ENCODE measurements around the gene TTYH1. TPM values are rescaled to one million over a fixed set of nuclear protein-coding genes. Genes with fewer than 3 reads are reported as not detected.
A peak's percentile ranks its signal among the peaks of the same experiment; 100 is the strongest.
"Not testable (repeated sequence)": the region's sequence is repeated elsewhere in the genome, so short reads cannot be mapped to it uniquely, and the experiment has no call there.

The TTYH1 gene
- total and polyA plus RNA-seq, 12 donors, result 0.61 to 4.0 (median 1.6) TPM; not detected in 4

GRCh38 chr19:54440641-54441040, 25.4 kb downstream of the TTYH1 start:
- H3K4me1 ChIP-seq (replicated peaks in 1 of 2), result peaks cover 9 to 10% of the 10 kb centered on the region in 2 donors

GRCh38 chr19:54444737-54445136, 29.5 kb downstream of the TTYH1 start:
- intact Hi-C loops (cut with DNase I), result no loop called here
- no peaks in the 10 kb centered on the region for H3K9me3 ChIP-seq (replicated peaks in 1 of 3)
- no peak overlapping the region for H3K27ac ChIP-seq
- H3K36me3 ChIP-seq (replicated peaks in 1 of 2), result peaks cover 0 to 14% of the 10 kb centered on the region in 2 donors
- no peak overlapping the region for H3K4me3 ChIP-seq
- no peak for DNase-seq
- TF ChIP-seq POLR2A (IDR thresholded peaks at IDR 0.05), result no peak
- TF ChIP-seq, protein P1, sequence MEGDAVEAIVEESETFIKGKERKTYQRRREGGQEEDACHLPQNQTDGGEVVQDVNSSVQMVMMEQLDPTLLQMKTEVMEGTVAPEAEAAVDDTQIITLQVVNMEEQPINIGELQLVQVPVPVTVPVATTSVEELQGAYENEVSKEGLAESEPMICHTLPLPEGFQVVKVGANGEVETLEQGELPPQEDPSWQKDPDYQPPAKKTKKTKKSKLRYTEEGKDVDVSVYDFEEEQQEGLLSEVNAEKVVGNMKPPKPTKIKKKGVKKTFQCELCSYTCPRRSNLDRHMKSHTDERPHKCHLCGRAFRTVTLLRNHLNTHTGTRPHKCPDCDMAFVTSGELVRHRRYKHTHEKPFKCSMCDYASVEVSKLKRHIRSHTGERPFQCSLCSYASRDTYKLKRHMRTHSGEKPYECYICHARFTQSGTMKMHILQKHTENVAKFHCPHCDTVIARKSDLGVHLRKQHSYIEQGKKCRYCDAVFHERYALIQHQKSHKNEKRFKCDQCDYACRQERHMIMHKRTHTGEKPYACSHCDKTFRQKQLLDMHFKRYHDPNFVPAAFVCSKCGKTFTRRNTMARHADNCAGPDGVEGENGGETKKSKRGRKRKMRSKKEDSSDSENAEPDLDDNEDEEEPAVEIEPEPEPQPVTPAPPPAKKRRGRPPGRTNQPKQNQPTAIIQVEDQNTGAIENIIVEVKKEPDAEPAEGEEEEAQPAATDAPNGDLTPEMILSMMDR (IDR thresholded peaks at IDR 0.05), result no peak
- H3K4me1 ChIP-seq (replicated peaks in 1 of 2), result peaks cover 0 to 15% of the 10 kb centered on the region in 2 donors
- no peaks in the 10 kb centered on the region for H3K27me3 ChIP-seq
- 78 to 92% (median 89%) methylated on average over 7 of the region's 7 CpGs for WGBS, 4 donors

More at GRCh38 chr19:54440641-54441040, 25.4 kb downstream of the TTYH1 start:
- TF ChIP-seq, protein P1 (IDR thresholded peaks at IDR 0.05), result no peak
- TF ChIP-seq POLR2A (IDR thresholded peaks at IDR 0.05), result no peak
- DNase-seq, result no peak
- WGBS, 4 donors, result 92 to 94% (median 94%) methylated on average over 5 of the region's 5 CpGs
- no peak overlapping the region for H3K27ac ChIP-seq
- intact Hi-C loops (cut with DNase I), result no loop called here
- no peaks in the 10 kb centered on the region for H3K27me3 ChIP-seq
- H3K9me3 ChIP-seq (replicated peaks in 1 of 3), result no peaks in the 10 kb centered on the region
- no peak overlapping the region for H3K4me3 ChIP-seq
- peaks cover 0 to 11% of the 10 kb centered on the region in 2 donors for H3K36me3 ChIP-seq (replicated peaks in 1 of 2)

- intact Hi-C loops (cut with DNase I); H3K9me3 ChIP-seq (replicated peaks in 1 of 3); DNase-seq; H3K27ac ChIP-seq; H3K27me3 ChIP-seq; H3K4me3 ChIP-seq: not testable (repeated sequence)
- H3K36me3 ChIP-seq (replicated peaks in 1 of 2), result peaks cover 0 to 18% of the 10 kb centered on the region in 2 donors
- H3K4me1 ChIP-seq (replicated peaks in 1 of 2), result peaks cover 12 to 30% of the 10 kb centered on the region in 2 donors
- WGBS, 4 donors, result 92 to 94% (median 93%) methylated on average over 15 of the region's 15 CpGs
Observed at GRCh38 chr19:54446349-54446748, 31.1 kb downstream of the TTYH1 start.

DNA sequence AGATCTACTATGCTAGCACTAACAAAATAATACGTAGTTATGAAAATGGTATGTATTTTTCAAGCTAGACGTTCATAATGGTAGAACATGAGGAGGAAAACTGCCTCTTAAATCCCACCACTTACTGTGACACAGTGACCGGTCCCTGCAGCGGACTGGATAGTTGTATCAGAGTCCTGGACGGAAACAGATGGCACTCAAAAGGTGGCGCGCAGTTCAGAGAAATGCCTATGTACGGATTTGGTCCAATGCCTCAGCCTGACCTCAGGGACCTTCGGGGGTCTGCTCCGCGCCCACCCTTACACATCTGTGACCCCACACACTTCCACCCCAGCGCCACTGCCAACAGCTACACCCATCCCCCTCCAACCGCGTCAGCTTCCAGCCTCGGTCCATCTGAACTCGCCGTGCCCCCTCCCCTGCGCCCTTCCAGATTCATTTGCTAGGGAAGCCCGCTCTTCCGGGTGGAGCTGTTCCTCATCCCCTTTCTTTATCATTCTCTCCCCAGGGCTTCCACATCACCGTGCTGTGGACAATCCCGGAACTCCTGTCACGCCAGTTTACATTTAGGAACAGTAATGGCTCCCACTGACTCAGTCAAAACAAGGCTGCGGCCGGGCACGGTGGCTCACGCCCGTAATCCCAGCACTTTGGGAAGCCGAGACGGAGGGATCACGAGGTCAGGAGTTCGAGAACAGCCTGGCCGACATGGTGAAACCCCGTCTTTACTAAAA, 32.9 kb downstream of the TTYH1 start:
- H3K27ac ChIP-seq, result peak overlapping the region; percentile 88 to 99 (median 93)
- H3K4me3 ChIP-seq, result peak overlapping the region; percentile 56 to 92 (median 86)
- peaks cover 12 to 34% of the 10 kb centered on the region in 2 donors for H3K4me1 ChIP-seq (replicated peaks in 1 of 2)
- no peaks in the 10 kb centered on the region for H3K9me3 ChIP-seq (replicated peaks in 1 of 3)
- TF ChIP-seq, protein P1 (IDR thresholded peaks at IDR 0.05), result peak in 3 of 6 experiments; percentile 3 to 25 (median 3)
- no peak for TF ChIP-seq POLR2A (IDR thresholded peaks at IDR 0.05)
- H3K36me3 ChIP-seq (replicated peaks in 1 of 2), result peaks cover 0 to 36% of the 10 kb centered on the region in 2 donors
- WGBS, 4 donors, result 0 to 3% (median 1%) methylated on average over 21 to 34 of the region's 34 CpGs
- H3K27me3 ChIP-seq, result no peaks in the 10 kb centered on the region
- DNase-seq, result peak; percentile 67 to 82 (median 73)
- intact Hi-C loops (cut with DNase I), result no loop called here

Measured in adrenal gland (tissue), 12 donors.